ENCODE data around the gene DBNL. TPM values are rescaled to one million over a fixed set of nuclear protein-coding genes. Genes with fewer than 3 reads are reported as not detected.

The DBNL gene
- total and polyA plus RNA-seq, 2 of the 13 experiments (the other 11 are each of a cell fraction or from before 2014, with no cell fraction given) = 20.8 to 35.1 TPM

- DNase-seq (ENCODE audit: low spot score) (no peak), ATAC-seq (no peak; the same call in 2 of the 3 replicates), FAIRE-seq (no peak)
- no peak overlapping the region for H2AFZ ChIP-seq (ENCODE audit: low read length)
- no peaks in the 10 kb centered on the region for H3K36me3 ChIP-seq (replicated peaks in 1 of 2; ENCODE audit: control insufficient read depth in 1 of 2, insufficient read depth in 2 of 2, low read length in 2 of 2)
- H3K79me2 ChIP-seq (ENCODE audit: insufficient read depth, low read length) = no peaks in the 10 kb centered on the region
- ChIA-PET POLR2A (interaction anchor here (1.7 kb wide), 1 partner anchor 10 kb away, joined by 4 read pairs; no protein-coding TSS in a partner anchor), CTCF (ENCODE audit: low intra/inter-chr PET ratio, low total read pairs) (no interaction called here)
- no TSS peak for BruUV-seq (replicated peaks)
- H3K4me1 ChIP-seq (ENCODE audit: insufficient read depth, low read length) = peaks cover 46% of the 10 kb centered on the region
- WGBS (ENCODE audit: low lambda C conversion rate) = 26% methylated on average over 3 of the region's 8 CpGs
- H3K9ac ChIP-seq (ENCODE audit: insufficient read depth, low read depth, low read length) = no peak overlapping the region
- H3K27me3 ChIP-seq (ENCODE audit: control insufficient read depth in 1 of 2, insufficient read depth in 2 of 2, low read length in 2 of 2) = peaks cover 8 to 37% of the 10 kb centered on the region in 2 experiments; a peak in 4 of 5 replicates
- TF ChIP-seq PBX2 (CRISPR knock-in tag; IDR thresholded peaks at IDR 0.05) = peak; percentile 55; the same call in 1 of the 2 replicates
- TF ChIP-seq, protein P1, sequence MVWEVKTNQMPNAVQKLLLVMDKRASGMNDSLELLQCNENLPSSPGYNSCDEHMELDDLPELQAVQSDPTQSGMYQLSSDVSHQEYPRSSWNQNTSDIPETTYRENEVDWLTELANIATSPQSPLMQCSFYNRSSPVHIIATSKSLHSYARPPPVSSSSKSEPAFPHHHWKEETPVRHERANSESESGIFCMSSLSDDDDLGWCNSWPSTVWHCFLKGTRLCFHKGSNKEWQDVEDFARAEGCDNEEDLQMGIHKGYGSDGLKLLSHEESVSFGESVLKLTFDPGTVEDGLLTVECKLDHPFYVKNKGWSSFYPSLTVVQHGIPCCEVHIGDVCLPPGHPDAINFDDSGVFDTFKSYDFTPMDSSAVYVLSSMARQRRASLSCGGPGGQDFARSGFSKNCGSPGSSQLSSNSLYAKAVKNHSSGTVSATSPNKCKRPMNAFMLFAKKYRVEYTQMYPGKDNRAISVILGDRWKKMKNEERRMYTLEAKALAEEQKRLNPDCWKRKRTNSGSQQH (CRISPR knock-in tag; IDR thresholded peaks at IDR 0.05; ENCODE audit: low read depth) = no peak
- no peak overlapping the region for H3K27ac ChIP-seq (ENCODE audit: extremely low read length, insufficient read depth, low read length)
- H3K4me3 ChIP-seq (replicated peaks in 1 of 3; ENCODE audit: insufficient read depth in 1 of 3, low read depth in 2 of 3, low read length in 3 of 3) = no peak overlapping the region
- intact Hi-C loops (cut with micrococcal nuclease; ENCODE audit: unreplicated experiment) (no loop called here), in situ Hi-C loops (cut with HindIII; ENCODE audit: extremely low pct_ligation_motif_present, low pct_unique_long_range_greater_than_20kb) (no loop called here)
- H3K4me2 ChIP-seq (ENCODE audit: low read depth, low read length) = peak overlapping the region; percentile 7; the same call in 1 of the 2 replicates
- no peaks in the 10 kb centered on the region for H4K20me1 ChIP-seq (ENCODE audit: insufficient read depth, low read length)
- no peaks in the 10 kb centered on the region for H3K9me3 ChIP-seq (ENCODE audit: low read length)
Measured at GRCh38 chr7:44102846-44103565, 58.5 kb downstream of the DBNL start.

DNA sequence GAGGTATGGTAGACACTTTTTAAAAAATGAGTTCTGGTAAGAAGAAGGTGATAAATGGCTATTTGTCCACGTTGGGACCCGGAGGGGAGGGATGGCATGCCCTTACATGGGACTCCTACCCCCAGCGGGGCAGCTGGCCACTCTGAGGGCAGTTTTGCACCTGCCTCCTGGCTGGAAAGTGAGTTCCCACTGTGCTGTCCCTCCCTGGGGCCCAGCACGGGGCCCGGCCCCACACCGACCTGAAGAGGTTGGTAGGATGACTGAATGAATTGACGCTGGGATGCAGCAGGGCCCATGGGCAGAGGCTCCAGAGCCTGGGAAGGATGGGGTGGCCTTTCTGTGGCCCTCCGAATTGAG lies 59.0 kb downstream of the DBNL start:
- H3K4me3 ChIP-seq (replicated peaks in 1 of 3; ENCODE audit: insufficient read depth in 1 of 3, low read depth in 2 of 3, low read length in 3 of 3) = no peak overlapping the region
- H3K4me1 ChIP-seq (ENCODE audit: insufficient read depth, low read length) = peaks cover 41% of the 10 kb centered on the region
- peaks cover 9 to 41% of the 10 kb centered on the region in 2 experiments; a peak in 4 of 5 replicates for H3K27me3 ChIP-seq (ENCODE audit: control insufficient read depth in 1 of 2, insufficient read depth in 2 of 2, low read length in 2 of 2)
- no peaks in the 10 kb centered on the region for H3K9me3 ChIP-seq (ENCODE audit: low read length)
- in situ Hi-C loops (cut with HindIII; ENCODE audit: extremely low pct_ligation_motif_present, low pct_unique_long_range_greater_than_20kb) = no loop called here
- no TSS peak for BruUV-seq (replicated peaks)
- H3K4me2 ChIP-seq (ENCODE audit: low read depth, low read length) = no peak overlapping the region
- no peaks in the 10 kb centered on the region for H3K36me3 ChIP-seq (replicated peaks in 1 of 2; ENCODE audit: control insufficient read depth in 1 of 2, insufficient read depth in 2 of 2, low read length in 2 of 2)
- ChIA-PET POLR2A (no interaction called here), CTCF (ENCODE audit: low intra/inter-chr PET ratio, low total read pairs) (no interaction called here)
- no peaks in the 10 kb centered on the region for H3K79me2 ChIP-seq (ENCODE audit: insufficient read depth, low read length)
- H4K20me1 ChIP-seq (ENCODE audit: insufficient read depth, low read length) = no peaks in the 10 kb centered on the region
- intact Hi-C loops (cut with micrococcal nuclease; ENCODE audit: unreplicated experiment) = no loop called here
- WGBS (ENCODE audit: low lambda C conversion rate) = 76% methylated on average over 3 of the region's 8 CpGs
- no peak for DNase-seq (ENCODE audit: low spot score)
- H2AFZ ChIP-seq (ENCODE audit: low read length) = no peak overlapping the region
- FAIRE-seq = no peak
- ATAC-seq = no peak
- no peak overlapping the region for H3K9ac ChIP-seq (ENCODE audit: insufficient read depth, low read depth, low read length)
- no peak overlapping the region for H3K27ac ChIP-seq (ENCODE audit: extremely low read length, insufficient read depth, low read length)
- TF ChIP-seq, protein P2, sequence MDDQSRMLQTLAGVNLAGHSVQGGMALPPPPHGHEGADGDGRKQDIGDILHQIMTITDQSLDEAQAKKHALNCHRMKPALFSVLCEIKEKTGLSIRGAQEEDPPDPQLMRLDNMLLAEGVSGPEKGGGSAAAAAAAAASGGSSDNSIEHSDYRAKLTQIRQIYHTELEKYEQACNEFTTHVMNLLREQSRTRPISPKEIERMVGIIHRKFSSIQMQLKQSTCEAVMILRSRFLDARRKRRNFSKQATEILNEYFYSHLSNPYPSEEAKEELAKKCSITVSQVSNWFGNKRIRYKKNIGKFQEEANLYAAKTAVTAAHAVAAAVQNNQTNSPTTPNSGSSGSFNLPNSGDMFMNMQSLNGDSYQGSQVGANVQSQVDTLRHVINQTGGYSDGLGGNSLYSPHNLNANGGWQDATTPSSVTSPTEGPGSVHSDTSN (CRISPR knock-in tag; IDR thresholded peaks at IDR 0.05; ENCODE audit: borderline replicate concordance) = no peak
- TF ChIP-seq MAFF (IDR thresholded peaks at IDR 0.05; ENCODE audit: low read depth, low read length) = no peak
- TF ChIP-seq DNMT3B (CRISPR knock-in tag; conservative IDR thresholded peaks at IDR 0.05) = no peak
- TF ChIP-seq, protein P3, sequence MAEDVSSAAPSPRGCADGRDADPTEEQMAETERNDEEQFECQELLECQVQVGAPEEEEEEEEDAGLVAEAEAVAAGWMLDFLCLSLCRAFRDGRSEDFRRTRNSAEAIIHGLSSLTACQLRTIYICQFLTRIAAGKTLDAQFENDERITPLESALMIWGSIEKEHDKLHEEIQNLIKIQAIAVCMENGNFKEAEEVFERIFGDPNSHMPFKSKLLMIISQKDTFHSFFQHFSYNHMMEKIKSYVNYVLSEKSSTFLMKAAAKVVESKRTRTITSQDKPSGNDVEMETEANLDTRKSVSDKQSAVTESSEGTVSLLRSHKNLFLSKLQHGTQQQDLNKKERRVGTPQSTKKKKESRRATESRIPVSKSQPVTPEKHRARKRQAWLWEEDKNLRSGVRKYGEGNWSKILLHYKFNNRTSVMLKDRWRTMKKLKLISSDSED (CRISPR knock-in tag; IDR thresholded peaks at IDR 0.05) = no peak
- TF ChIP-seq TBX3 (IDR thresholded peaks at IDR 0.05; ENCODE audit: borderline replicate concordance) = no peak
- no peak for TF ChIP-seq ZMAT3 (CRISPR knock-in tag; conservative IDR thresholded peaks at IDR 0.05)
- TF ChIP-seq, protein P4, sequence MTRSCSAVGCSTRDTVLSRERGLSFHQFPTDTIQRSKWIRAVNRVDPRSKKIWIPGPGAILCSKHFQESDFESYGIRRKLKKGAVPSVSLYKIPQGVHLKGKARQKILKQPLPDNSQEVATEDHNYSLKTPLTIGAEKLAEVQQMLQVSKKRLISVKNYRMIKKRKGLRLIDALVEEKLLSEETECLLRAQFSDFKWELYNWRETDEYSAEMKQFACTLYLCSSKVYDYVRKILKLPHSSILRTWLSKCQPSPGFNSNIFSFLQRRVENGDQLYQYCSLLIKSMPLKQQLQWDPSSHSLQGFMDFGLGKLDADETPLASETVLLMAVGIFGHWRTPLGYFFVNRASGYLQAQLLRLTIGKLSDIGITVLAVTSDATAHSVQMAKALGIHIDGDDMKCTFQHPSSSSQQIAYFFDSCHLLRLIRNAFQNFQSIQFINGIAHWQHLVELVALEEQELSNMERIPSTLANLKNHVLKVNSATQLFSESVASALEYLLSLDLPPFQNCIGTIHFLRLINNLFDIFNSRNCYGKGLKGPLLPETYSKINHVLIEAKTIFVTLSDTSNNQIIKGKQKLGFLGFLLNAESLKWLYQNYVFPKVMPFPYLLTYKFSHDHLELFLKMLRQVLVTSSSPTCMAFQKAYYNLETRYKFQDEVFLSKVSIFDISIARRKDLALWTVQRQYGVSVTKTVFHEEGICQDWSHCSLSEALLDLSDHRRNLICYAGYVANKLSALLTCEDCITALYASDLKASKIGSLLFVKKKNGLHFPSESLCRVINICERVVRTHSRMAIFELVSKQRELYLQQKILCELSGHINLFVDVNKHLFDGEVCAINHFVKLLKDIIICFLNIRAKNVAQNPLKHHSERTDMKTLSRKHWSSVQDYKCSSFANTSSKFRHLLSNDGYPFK (CRISPR knock-in tag; IDR thresholded peaks at IDR 0.05; ENCODE audit: borderline replicate concordance) = no peak
